Fibroblast of lung (primary cell): ENCODE measurements around the gene C20orf96. TPM values are rescaled to one million over a fixed set of nuclear protein-coding genes. Genes with fewer than 3 reads are reported as not detected.
"Not testable (repeated sequence)": the region's sequence is repeated elsewhere in the genome, so short reads cannot be mapped to it uniquely, and the experiment has no call there.

Experiments used
- DNase-seq, 2 donors: peaks; one replicate each; pipeline versions ENCODE4 v3.0.0 to v3.0.0-alpha.2; 2010; ENCODE audit warnings: low read depth in 2 of 2
- H2AFZ ChIP-seq: 2 replicates; pipeline ENCODE4 v1.5.1; 2012; ENCODE audit warnings: low read length, control low read depth, inconsistent platforms
- H3K27ac ChIP-seq: 2 replicates; pipeline ENCODE4 v1.5.1; 2011; ENCODE audit warnings: low read length, control low read depth; ENCODE audit not compliant: insufficient read depth
- H3K27me3 ChIP-seq: 2 replicates; pipeline ENCODE4 v1.5.1; 2011; ENCODE audit warnings: mild to moderate bottlenecking, low read length; ENCODE audit not compliant: control insufficient read depth, insufficient read depth
- H3K36me3 ChIP-seq: 2 replicates; pipeline ENCODE4 v1.5.1; 2011; ENCODE audit warnings: low read length; ENCODE audit not compliant: control insufficient read depth, insufficient read depth
- H3K4me1 ChIP-seq: 2 replicates; pipeline ENCODE4 v1.5.1; 2011; ENCODE audit warnings: low read length; ENCODE audit not compliant: control insufficient read depth, insufficient read depth; ENCODE audit errors: extremely low read depth
- H3K4me2 ChIP-seq: 2 replicates; pipeline ENCODE4 v1.5.1; 2011; ENCODE audit warnings: low read length, control low read depth; ENCODE audit not compliant: insufficient read depth; ENCODE audit errors: extremely low read depth
- H3K4me3 ChIP-seq, 4 experiments: fragments of 200-600 bp in 1 of 4; sonication (generic) in 1 of 4; replicated peaks in 1 of 4; 2 replicates each; pipeline ENCODE4 v1.5.1; 2011 to 2016; ENCODE audit warnings: low read length in 4 of 4, low read depth in 3 of 4, mild to moderate bottlenecking in 3 of 4, control low read depth in 2 of 4, inconsistent platforms in 1 of 4, mixed read lengths in 1 of 4; ENCODE audit not compliant: insufficient read depth in 1 of 4; ENCODE audit errors: control extremely low read depth in 1 of 4
- H3K79me2 ChIP-seq: 2 replicates; pipeline ENCODE4 v1.5.1; 2012; ENCODE audit warnings: mild to moderate bottlenecking, low read length, inconsistent platforms; ENCODE audit not compliant: control insufficient read depth, insufficient read depth
- H3K9ac ChIP-seq: 2 replicates; pipeline ENCODE4 v1.5.1; 2011; ENCODE audit warnings: mild to moderate bottlenecking, low read length, control low read depth; ENCODE audit not compliant: insufficient read depth
- H3K9me3 ChIP-seq: 2 replicates; pipeline ENCODE4 v1.5.1; 2012; ENCODE audit warnings: low read depth, low read length; ENCODE audit not compliant: control insufficient read depth, insufficient read depth
- H4K20me1 ChIP-seq: 2 replicates; pipeline ENCODE4 v1.5.1; 2011; ENCODE audit warnings: low read length; ENCODE audit not compliant: control insufficient read depth, insufficient read depth; ENCODE audit errors: extremely low read depth
- EZH2 ChIP-seq: IDR thresholded peaks from 2 replicates; pipeline ENCODE4 v1.5.1; 2012; ENCODE audit warnings: low read length, control low read depth, mild to moderate bottlenecking; ENCODE audit errors: missing control alignments
- polyA plus RNA-seq, 2 donors: library from polyadenylated mRNA; depleted of rRNA in 1 of 2; stranded (reverse) in 1 of 2; unstranded in 1 of 2; fragments of >200 nt; gene quantifications; 2 replicates each; pipeline ENCODE4 v1.2.1, GENCODE V29; 2011 to 2012; ENCODE audit warnings: missing spikeins in 1 of 2
- total RNA-seq: library from RNA; depleted of rRNA; stranded (reverse); fragments of >200 nt; gene quantifications from 2 replicates; pipeline ENCODE4 v1.2.1, GENCODE V29; 2014
- TF ChIP-seq, protein P1 (sequence below), 2 donors: IDR thresholded peaks in 1 of 2; conservative IDR thresholded peaks in 1 of 2; 1 replicate in 1 of 2; 2 replicates in 1 of 2; pipeline ENCODE4 v1.5.1; 2011 to 2012; ENCODE audit warnings: low read length in 2 of 2, control low read depth in 1 of 2, inconsistent platforms in 1 of 2, low read depth in 1 of 2, mild to moderate bottlenecking in 1 of 2

C20orf96 gene
- total and polyA plus RNA-seq, 2 donors (not counting 1 experiment from before 2014, with no cell fraction given): 4.8 to 8.9 TPM

GRCh38 chr20:227439-228105 is 63.0 kb downstream of the C20orf96 start:
- H3K9me3 ChIP-seq: no peaks in the 10 kb centered on the region
- H4K20me1 ChIP-seq: no peaks in the 10 kb centered on the region
- TF ChIP-seq, protein P1, sequence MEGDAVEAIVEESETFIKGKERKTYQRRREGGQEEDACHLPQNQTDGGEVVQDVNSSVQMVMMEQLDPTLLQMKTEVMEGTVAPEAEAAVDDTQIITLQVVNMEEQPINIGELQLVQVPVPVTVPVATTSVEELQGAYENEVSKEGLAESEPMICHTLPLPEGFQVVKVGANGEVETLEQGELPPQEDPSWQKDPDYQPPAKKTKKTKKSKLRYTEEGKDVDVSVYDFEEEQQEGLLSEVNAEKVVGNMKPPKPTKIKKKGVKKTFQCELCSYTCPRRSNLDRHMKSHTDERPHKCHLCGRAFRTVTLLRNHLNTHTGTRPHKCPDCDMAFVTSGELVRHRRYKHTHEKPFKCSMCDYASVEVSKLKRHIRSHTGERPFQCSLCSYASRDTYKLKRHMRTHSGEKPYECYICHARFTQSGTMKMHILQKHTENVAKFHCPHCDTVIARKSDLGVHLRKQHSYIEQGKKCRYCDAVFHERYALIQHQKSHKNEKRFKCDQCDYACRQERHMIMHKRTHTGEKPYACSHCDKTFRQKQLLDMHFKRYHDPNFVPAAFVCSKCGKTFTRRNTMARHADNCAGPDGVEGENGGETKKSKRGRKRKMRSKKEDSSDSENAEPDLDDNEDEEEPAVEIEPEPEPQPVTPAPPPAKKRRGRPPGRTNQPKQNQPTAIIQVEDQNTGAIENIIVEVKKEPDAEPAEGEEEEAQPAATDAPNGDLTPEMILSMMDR (conservative IDR thresholded peaks at IDR 0.05 in 1 of 2, IDR thresholded peaks at IDR 0.05 in 1 of 2; ENCODE audit: low read depth in 1 of 2, low read length in 2 of 2): no peak
- TF ChIP-seq EZH2: no peak
- no peaks in the 10 kb centered on the region for H3K27me3 ChIP-seq
- H2AFZ ChIP-seq: no peak overlapping the region
- no peak for DNase-seq
- H3K27ac ChIP-seq: no peak overlapping the region
- no peaks in the 10 kb centered on the region for H3K79me2 ChIP-seq
- H3K9ac ChIP-seq: no peak overlapping the region
- no peak overlapping the region for H3K4me3 ChIP-seq
- no peak overlapping the region for H3K4me2 ChIP-seq
- H3K4me1 ChIP-seq: no peaks in the 10 kb centered on the region
- no peaks in the 10 kb centered on the region for H3K36me3 ChIP-seq

DNA sequence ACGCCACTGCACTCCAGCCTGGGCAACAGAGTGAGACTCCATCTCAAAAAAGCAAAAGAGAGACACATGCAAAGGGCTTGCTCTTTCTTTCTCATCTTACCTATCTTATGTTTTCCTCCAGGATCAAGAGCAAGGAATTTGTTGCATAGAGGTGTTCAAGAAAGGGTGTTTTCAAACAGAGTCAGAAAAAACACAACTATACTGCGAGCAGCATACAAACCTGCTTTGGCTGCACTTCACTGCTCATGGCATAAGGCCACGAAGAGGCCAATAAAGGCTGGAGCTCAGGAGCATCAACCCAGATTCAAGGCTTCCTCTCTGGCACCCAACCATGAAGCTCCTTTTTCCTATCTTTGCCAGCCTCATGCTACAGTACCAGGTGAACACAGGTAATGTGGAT is 63.6 kb downstream of the C20orf96 start, which contains the start of gene DEFB129:
Gene DEFB129, plus strand, starts transcription at position 301 of the 400 bp plus-strand sequence. Its CDS starts 31 bp downstream, at position 332.
- TF ChIP-seq, protein P1 (conservative IDR thresholded peaks at IDR 0.05 in 1 of 2, IDR thresholded peaks at IDR 0.05 in 1 of 2; ENCODE audit: low read depth in 1 of 2, low read length in 2 of 2): no peak
- TF ChIP-seq EZH2: no peak
- Histone ChIP-seq H3K27me3 (no peaks in the 10 kb centered on the region), H3K27ac (no peak within 1 kb of the TSS), H3K4me1 (no peaks in the 10 kb centered on the region), H3K79me2 (no peaks in the 10 kb centered on the region), H3K36me3 (no peaks in the 10 kb centered on the region), H3K4me3 (no peak within 1 kb of the TSS), H4K20me1 (no peaks in the 10 kb centered on the region), H3K4me2 (no peak within 1 kb of the TSS), H3K9me3 (no peaks in the 10 kb centered on the region), H3K9ac (no peak within 1 kb of the TSS), H2AFZ (no peak within 1 kb of the TSS)
- DNase-seq: no peak

DNA sequence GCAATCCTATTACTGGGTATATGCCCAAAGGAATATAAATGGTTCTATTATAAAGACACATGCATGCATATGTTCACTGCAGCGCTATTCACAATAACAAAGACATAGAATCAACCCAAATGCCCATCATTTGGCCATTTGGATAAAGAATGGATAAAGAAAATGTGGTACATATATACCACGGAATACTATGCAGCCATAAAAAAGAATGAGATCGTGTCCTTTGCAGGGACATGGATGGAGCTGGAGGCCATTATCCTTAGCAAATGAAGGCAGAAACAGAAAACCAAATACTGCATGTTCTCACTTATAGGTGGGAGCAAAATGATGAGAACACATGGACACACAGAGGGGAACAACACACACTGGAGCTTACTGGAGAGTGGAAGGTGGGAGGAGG is 64.7 kb downstream of the C20orf96 start:
- H2AFZ ChIP-seq, H3K36me3 ChIP-seq, H3K79me2 ChIP-seq, H3K4me2 ChIP-seq, H3K4me3 ChIP-seq, DNase-seq, H4K20me1 ChIP-seq, H3K4me1 ChIP-seq, H3K27me3 ChIP-seq, H3K27ac ChIP-seq, H3K9ac ChIP-seq, H3K9me3 ChIP-seq: not testable (repeated sequence)
